Effector memory CD8-positive, alpha-beta T cell (primary cell): ENCODE results near the gene FGF8.

Source experiments
- ATAC-seq: fragments of 150-1000 bp; cut with Tn5 transposase; replicated peaks from 2 replicates; pipeline ENCODE4 v1.10.0; 2021; ENCODE audit warnings: mild to moderate bottlenecking, moderate library complexity
- DNase-seq, 3 experiments: peaks; one replicate each; pipeline ENCODE4 v3.0.0; 2021
- H3K27ac Mint-ChIP-seq, 2 donors: one replicate each; pipeline ENCODE4 v1.8.0; 2022; ENCODE audit warnings: mild to moderate bottlenecking in 2 of 2, mixed read lengths in 2 of 2, moderate library complexity in 2 of 2
- H3K27me3 Mint-ChIP-seq, 2 donors: one replicate each; pipeline ENCODE4 v1.8.0; 2022; ENCODE audit warnings: mixed read lengths in 2 of 2
- H3K36me3 Mint-ChIP-seq: one replicate; pipeline ENCODE4 v1.8.0; 2022; ENCODE audit warnings: mild to moderate bottlenecking, moderate library complexity, mixed read lengths; ENCODE audit not compliant: insufficient read depth
- H3K4me1 Mint-ChIP-seq, 2 donors: one replicate each; pipeline ENCODE4 v1.8.0; 2022; ENCODE audit warnings: low read depth in 2 of 2, mixed read lengths in 2 of 2
- H3K4me3 Mint-ChIP-seq, 2 donors: one replicate each; pipeline ENCODE4 v1.8.0; 2022; ENCODE audit warnings: mild to moderate bottlenecking in 2 of 2, mixed read lengths in 2 of 2, moderate library complexity in 2 of 2
- H3K9me3 Mint-ChIP-seq, 2 donors: one replicate each; pipeline ENCODE4 v1.8.0; 2022; ENCODE audit warnings: mixed read lengths in 2 of 2

The FGF8 gene

GRCh38 chr10:101759309-101760247, 16.3 kb downstream of the FGF8 start:
- no peaks in the 10 kb centered on the region for H3K36me3 Mint-ChIP-seq
- H3K4me1 Mint-ChIP-seq, result no peaks in the 10 kb centered on the region
- peaks cover 26 to 54% of the 10 kb centered on the region in 2 donors for H3K27me3 Mint-ChIP-seq
- no peak overlapping the region for H3K4me3 Mint-ChIP-seq
- no peaks in the 10 kb centered on the region for H3K9me3 Mint-ChIP-seq
- H3K27ac Mint-ChIP-seq, result no peak overlapping the region
- ATAC-seq, result no peak
- DNase-seq, result no peak

GRCh38 chr10:101758858-101759257, 17.1 kb downstream of the FGF8 start:
- no peaks in the 10 kb centered on the region for H3K9me3 Mint-ChIP-seq
- ATAC-seq, result no peak
- no peak for DNase-seq
- peaks cover 32 to 56% of the 10 kb centered on the region in 2 donors for H3K27me3 Mint-ChIP-seq
- no peaks in the 10 kb centered on the region for H3K4me1 Mint-ChIP-seq
- H3K27ac Mint-ChIP-seq, result no peak overlapping the region
- H3K4me3 Mint-ChIP-seq, result no peak overlapping the region
- no peaks in the 10 kb centered on the region for H3K36me3 Mint-ChIP-seq

- Mint-ChIP-seq H3K27me3 (peaks cover 40 to 51% of the 10 kb centered on the region in 2 donors), H3K9me3 (no peaks in the 10 kb centered on the region), H3K4me1 (no peaks in the 10 kb centered on the region), H3K4me3 (no peak overlapping the region), H3K36me3 (no peaks in the 10 kb centered on the region), H3K27ac (no peak overlapping the region)
- DNase-seq (no peak), ATAC-seq (no peak)
These were observed 23.7 kb downstream of the FGF8 start for GRCh38 chr10:101752241-101752640.

GRCh38 chr10:101749047-101750016, 26.6 kb downstream of the FGF8 start:
- Mint-ChIP-seq H3K36me3 (no peaks in the 10 kb centered on the region), H3K4me3 (no peak overlapping the region), H3K27me3 (peaks cover 30 to 32% of the 10 kb centered on the region in 2 donors), H3K9me3 (no peaks in the 10 kb centered on the region), H3K4me1 (no peaks in the 10 kb centered on the region), H3K27ac (no peak overlapping the region)
- ATAC-seq (no peak), DNase-seq (no peak)

- no peak for ATAC-seq
- H3K9me3 Mint-ChIP-seq, result no peaks in the 10 kb centered on the region
- DNase-seq, result no peak
- no peaks in the 10 kb centered on the region for H3K4me1 Mint-ChIP-seq
- no peaks in the 10 kb centered on the region for H3K36me3 Mint-ChIP-seq
- no peak overlapping the region for H3K4me3 Mint-ChIP-seq
- no peak overlapping the region for H3K27ac Mint-ChIP-seq
- H3K27me3 Mint-ChIP-seq, result peaks cover 22 to 24% of the 10 kb centered on the region in 2 donors
These were observed 27.4 kb downstream of the FGF8 start for GRCh38 chr10:101748496-101748895.

- no peak overlapping the region for H3K4me3 Mint-ChIP-seq
- no peak for ATAC-seq
- peaks cover 20 to 26% of the 10 kb centered on the region in 2 donors for H3K27me3 Mint-ChIP-seq
- H3K36me3 Mint-ChIP-seq, result no peaks in the 10 kb centered on the region
- H3K9me3 Mint-ChIP-seq, result no peaks in the 10 kb centered on the region
- DNase-seq, result no peak
- no peak overlapping the region for H3K27ac Mint-ChIP-seq
- H3K4me1 Mint-ChIP-seq, result no peaks in the 10 kb centered on the region
These were observed 30.7 kb downstream of the FGF8 start for GRCh38 chr10:101745074-101745696.

- Mint-ChIP-seq H3K9me3 (no peaks in the 10 kb centered on the region), H3K36me3 (no peaks in the 10 kb centered on the region), H3K4me3 (no peak overlapping the region)
These were observed 31.6 kb downstream of the FGF8 start for GRCh38 chr10:101744267-101744666.

GRCh38 chr10:101741938-101742337, 34.0 kb downstream of the FGF8 start:
- H3K4me3 Mint-ChIP-seq, result no peak overlapping the region
- DNase-seq, result no peak
- no peak overlapping the region for H3K27ac Mint-ChIP-seq
- peaks cover 27 to 43% of the 10 kb centered on the region in 2 donors for H3K27me3 Mint-ChIP-seq
- no peak for ATAC-seq
- H3K36me3 Mint-ChIP-seq, result no peaks in the 10 kb centered on the region
- no peaks in the 10 kb centered on the region for H3K4me1 Mint-ChIP-seq
- no peaks in the 10 kb centered on the region for H3K9me3 Mint-ChIP-seq

More at GRCh38 chr10:101744267-101744666, 31.6 kb downstream of the FGF8 start:
- DNase-seq, result no peak
- Mint-ChIP-seq H3K27me3 (peaks cover 27 to 36% of the 10 kb centered on the region in 2 donors), H3K4me1 (no peaks in the 10 kb centered on the region), H3K27ac (no peak overlapping the region)
- no peak for ATAC-seq

GRCh38 chr10:101736666-101737065, 39.2 kb downstream of the FGF8 start:
- DNase-seq (no peak), ATAC-seq (no peak)
- Mint-ChIP-seq H3K4me1 (no peaks in the 10 kb centered on the region), H3K4me3 (no peak overlapping the region), H3K36me3 (no peaks in the 10 kb centered on the region), H3K9me3 (no peaks in the 10 kb centered on the region), H3K27ac (no peak overlapping the region), H3K27me3 (peaks cover 36 to 53% of the 10 kb centered on the region in 2 donors)

GRCh38 chr10:101732096-101732495, 43.8 kb downstream of the FGF8 start:
- H3K27ac Mint-ChIP-seq, result no peak overlapping the region
- H3K9me3 Mint-ChIP-seq, result no peaks in the 10 kb centered on the region
- no peaks in the 10 kb centered on the region for H3K4me1 Mint-ChIP-seq
- H3K36me3 Mint-ChIP-seq, result no peaks in the 10 kb centered on the region
- ATAC-seq (no peak), DNase-seq (no peak)
- H3K27me3 Mint-ChIP-seq, result peaks cover 24 to 30% of the 10 kb centered on the region in 2 donors
- no peak overlapping the region for H3K4me3 Mint-ChIP-seq

GRCh38 chr10:101726115-101726387, 49.9 kb downstream of the FGF8 start:
- Mint-ChIP-seq H3K36me3 (no peaks in the 10 kb centered on the region), H3K4me1 (no peaks in the 10 kb centered on the region), H3K27me3 (peaks cover 19 to 38% of the 10 kb centered on the region in 2 donors), H3K9me3 (no peaks in the 10 kb centered on the region), H3K4me3 (no peak overlapping the region), H3K27ac (no peak overlapping the region)
- ATAC-seq (no peak), DNase-seq (no peak)

GRCh38 chr10:101725296-101726114, 50.4 kb downstream of the FGF8 start:
- ATAC-seq (no peak), DNase-seq (no peak)
- Mint-ChIP-seq H3K36me3 (no peaks in the 10 kb centered on the region), H3K27ac (no peak overlapping the region), H3K4me3 (no peak overlapping the region), H3K27me3 (peaks cover 19 to 41% of the 10 kb centered on the region in 2 donors), H3K9me3 (no peaks in the 10 kb centered on the region), H3K4me1 (no peaks in the 10 kb centered on the region)

- Mint-ChIP-seq H3K4me3 (no peak overlapping the region), H3K4me1 (no peaks in the 10 kb centered on the region), H3K9me3 (no peaks in the 10 kb centered on the region), H3K27ac (no peak overlapping the region), H3K27me3 (peaks cover 19 to 52% of the 10 kb centered on the region in 2 donors), H3K36me3 (no peaks in the 10 kb centered on the region)
- ATAC-seq (no peak), DNase-seq (no peak)
These were observed 51.5 kb downstream of the FGF8 start for GRCh38 chr10:101724446-101724845.
